Activated CD8-positive, alpha-beta memory T cell treated with anti-CD3 and anti-CD28 coated beads, Interleukin-2, amount 50 U/mL, for 4 hours (primary cell): ENCODE measurements around the gene ATG2A.
"Not testable (repeated sequence)": the region's sequence is repeated elsewhere in the genome, so short reads cannot be mapped to it uniquely, and the experiment has no call there.

Experiments
- DNase-seq: peaks from one replicate; pipeline ENCODE4 v3.0.0-alpha.2; 2020

The ATG2A gene

DNA sequence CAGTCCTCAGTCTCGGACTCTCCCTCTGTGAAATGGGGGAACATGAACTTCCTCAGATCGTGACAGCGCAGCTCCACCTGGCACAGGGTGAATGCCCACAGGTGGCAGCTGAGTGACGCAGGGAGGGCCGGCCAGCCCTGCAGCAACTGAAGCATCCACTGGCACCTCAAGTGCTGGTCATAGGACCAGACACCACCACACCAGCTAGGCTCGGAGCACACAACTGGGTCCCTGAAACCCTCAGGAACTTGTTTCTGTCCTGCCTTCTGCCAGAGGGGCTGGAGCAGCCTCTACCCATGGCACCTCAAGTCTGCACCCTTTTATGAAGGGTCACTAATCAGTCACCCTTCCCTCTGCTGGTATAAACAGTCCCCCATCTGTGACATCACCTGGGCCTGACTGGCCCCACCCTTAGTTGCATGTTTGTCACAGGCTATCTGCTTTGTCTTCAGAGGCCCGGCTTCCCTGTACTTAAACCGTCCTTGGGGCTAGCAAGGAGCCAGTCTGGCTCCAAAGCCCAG is 65.1 kb downstream of the ATG2A start:
- DNase-seq, result no peak

GRCh38 chr11:64850979-64851567 is 65.9 kb downstream of the ATG2A start:
- peak; percentile 55 for DNase-seq

GRCh38 chr11:64849598-64850356 is 67.2 kb downstream of the ATG2A start:
- DNase-seq, result no peak

GRCh38 chr11:64848826-64849597 is 68.0 kb downstream of the ATG2A start:
- peak; percentile 37 for DNase-seq

- DNase-seq, result no peak
These were observed 68.7 kb downstream of the ATG2A start for GRCh38 chr11:64848214-64848825.

GRCh38 chr11:64846998-64847666 is 69.9 kb downstream of the ATG2A start:
- DNase-seq, result peak; percentile 95

- DNase-seq, result not testable (repeated sequence)
These were observed 71.3 kb downstream of the ATG2A start for GRCh38 chr11:64845776-64846129.

- no peak for DNase-seq
These were observed 71.8 kb downstream of the ATG2A start for GRCh38 chr11:64845129-64845775.
